Kidney (tissue), 14 donors: Measurements from ENCODE around the gene EPB41L5. TPM values are rescaled to one million over a fixed set of nuclear protein-coding genes. Genes with fewer than 3 reads are reported as not detected.

ENCODE experiments used
- DNase-seq, 5 donors: peaks; one replicate each; pipeline ENCODE4 v3.0.0-alpha.2; 2013 to 2020
- FAIRE-seq: peaks from 2 replicates; lab custom pipeline; 2012; peaks lifted over from hg19 to GRCh38; lab: Jason Lieb, UNC
- H3K27ac ChIP-seq, 2 donors: one replicate each; pipeline ENCODE4 v1.7.0; 2013; ENCODE audit warnings: low read depth in 2 of 2, low read length in 2 of 2, inconsistent platforms in 1 of 2
- H3K27me3 ChIP-seq: one replicate; pipeline ENCODE4 v1.7.1; 2013; ENCODE audit warnings: low read length, inconsistent platforms; ENCODE audit not compliant: control insufficient read depth, insufficient read depth
- H3K36me3 ChIP-seq, 3 donors: one replicate each; pipeline versions ENCODE4 v1.7.0 to v1.7.1; 2013; ENCODE audit warnings: low read length in 3 of 3, control low read depth in 1 of 3, inconsistent platforms in 1 of 3; ENCODE audit not compliant: insufficient read depth in 3 of 3, control insufficient read depth in 2 of 3
- H3K4me1 ChIP-seq, 3 donors: one replicate each; pipeline versions ENCODE4 v1.7.0 to v1.7.1; 2013; ENCODE audit warnings: low read length in 3 of 3, inconsistent platforms in 1 of 3, low read depth in 1 of 3; ENCODE audit not compliant: control insufficient read depth in 2 of 3, insufficient read depth in 2 of 3
- H3K4me3 ChIP-seq, 3 donors: one replicate each; pipeline versions ENCODE4 v1.7.0 to v1.8.1; 2013; ENCODE audit warnings: low read length in 3 of 3, control low read depth in 1 of 3, inconsistent platforms in 1 of 3
- H3K9ac ChIP-seq, 3 donors: one replicate each; pipeline versions ENCODE4 v1.7.0 to v1.7.1; 2013; ENCODE audit warnings: low read length in 3 of 3, control low read depth in 1 of 3, inconsistent platforms in 1 of 3
- H3K9me3 ChIP-seq, 3 donors: one replicate each; pipeline versions ENCODE4 v1.7.0 to v1.7.1; 2013; ENCODE audit warnings: low read length in 3 of 3, control low read depth in 1 of 3, inconsistent platforms in 1 of 3; ENCODE audit not compliant: control insufficient read depth in 2 of 3, insufficient read depth in 1 of 3
- intact Hi-C: fragments of 100-400 bp; cut with DNase I; formaldehyde crosslinking; loops from one replicate; pipeline ENCODE4 v1.11.1; 2022
- polyA plus RNA-seq: library from polyadenylated mRNA; stranded (reverse); fragments of 350-450 nt; fragmentation: Illumina TruSeq; extraction: RNeasy Lipid Tissue Mini Kit (QIAGEN cat#74804); gene quantifications from one replicate; pipeline ENCODE4 v1.2.3, GENCODE V29; 2014; ENCODE audit warnings: low read depth, low replicate concordance; ENCODE audit not compliant: insufficient read depth
- total RNA-seq: library from RNA; stranded (reverse); fragmentation: NEBNext Ultra II Directional; extraction: Animal tissue kit (Norgen Biotek cat#: 25700); gene quantifications from one replicate; pipeline ENCODE4 v1.2.1, GENCODE V29; 2021
- TF ChIP-seq, protein P1 (sequence below): IDR thresholded peaks from 3 replicates; pipeline ENCODE4 v1.5.1; 2012; ENCODE audit warnings: mild to moderate bottlenecking, moderate library complexity, borderline replicate concordance; ENCODE audit not compliant: insufficient read depth; ENCODE audit errors: extremely low read depth
- donor health status: control.
- donor health status: control.
- donor health status: control.
- donor health status: control.
- donor health status: control.
- donor health status: DM: yes; HTN: yes; CAD: no.
- donor health status: Normal renal cell carcinoma (clear cell type).

Gene EPB41L5
- total and polyA plus RNA-seq, 2 donors from 2014 or later, result 28.2 to 49.4 TPM

DNA sequence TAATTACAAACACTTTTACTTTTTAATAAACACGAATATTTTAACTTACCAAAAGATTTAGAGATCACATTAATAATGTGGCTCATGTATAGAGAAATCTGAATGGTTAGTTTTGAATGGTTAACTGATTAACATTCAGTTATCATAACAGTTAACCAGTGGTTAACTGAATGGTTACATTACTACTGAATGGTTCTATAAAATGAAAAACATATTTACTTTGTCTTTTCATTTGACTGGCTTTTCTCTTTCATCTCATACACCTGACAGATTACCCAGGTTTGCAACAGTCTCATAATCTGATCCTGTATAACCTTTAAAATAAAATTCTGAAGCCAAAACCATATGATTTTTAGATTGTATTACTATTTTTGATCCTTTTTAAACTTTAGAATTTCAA is 91.9 kb downstream of the EPB41L5 start:
- H3K36me3 ChIP-seq, result peaks cover 4 to 17% (median 6%) of the 10 kb centered on the region in 3 donors
- TF ChIP-seq, protein P1, sequence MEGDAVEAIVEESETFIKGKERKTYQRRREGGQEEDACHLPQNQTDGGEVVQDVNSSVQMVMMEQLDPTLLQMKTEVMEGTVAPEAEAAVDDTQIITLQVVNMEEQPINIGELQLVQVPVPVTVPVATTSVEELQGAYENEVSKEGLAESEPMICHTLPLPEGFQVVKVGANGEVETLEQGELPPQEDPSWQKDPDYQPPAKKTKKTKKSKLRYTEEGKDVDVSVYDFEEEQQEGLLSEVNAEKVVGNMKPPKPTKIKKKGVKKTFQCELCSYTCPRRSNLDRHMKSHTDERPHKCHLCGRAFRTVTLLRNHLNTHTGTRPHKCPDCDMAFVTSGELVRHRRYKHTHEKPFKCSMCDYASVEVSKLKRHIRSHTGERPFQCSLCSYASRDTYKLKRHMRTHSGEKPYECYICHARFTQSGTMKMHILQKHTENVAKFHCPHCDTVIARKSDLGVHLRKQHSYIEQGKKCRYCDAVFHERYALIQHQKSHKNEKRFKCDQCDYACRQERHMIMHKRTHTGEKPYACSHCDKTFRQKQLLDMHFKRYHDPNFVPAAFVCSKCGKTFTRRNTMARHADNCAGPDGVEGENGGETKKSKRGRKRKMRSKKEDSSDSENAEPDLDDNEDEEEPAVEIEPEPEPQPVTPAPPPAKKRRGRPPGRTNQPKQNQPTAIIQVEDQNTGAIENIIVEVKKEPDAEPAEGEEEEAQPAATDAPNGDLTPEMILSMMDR, result no peak
- DNase-seq (no peak), FAIRE-seq (no peak)
- no peaks in the 10 kb centered on the region for H3K4me1 ChIP-seq
- H3K27ac ChIP-seq, result no peak overlapping the region
- no peak overlapping the region for H3K9ac ChIP-seq
- H3K27me3 ChIP-seq, result no peaks in the 10 kb centered on the region
- H3K9me3 ChIP-seq, result no peaks in the 10 kb centered on the region
- no peak overlapping the region for H3K4me3 ChIP-seq
- intact Hi-C loops, result no loop called here

DNA sequence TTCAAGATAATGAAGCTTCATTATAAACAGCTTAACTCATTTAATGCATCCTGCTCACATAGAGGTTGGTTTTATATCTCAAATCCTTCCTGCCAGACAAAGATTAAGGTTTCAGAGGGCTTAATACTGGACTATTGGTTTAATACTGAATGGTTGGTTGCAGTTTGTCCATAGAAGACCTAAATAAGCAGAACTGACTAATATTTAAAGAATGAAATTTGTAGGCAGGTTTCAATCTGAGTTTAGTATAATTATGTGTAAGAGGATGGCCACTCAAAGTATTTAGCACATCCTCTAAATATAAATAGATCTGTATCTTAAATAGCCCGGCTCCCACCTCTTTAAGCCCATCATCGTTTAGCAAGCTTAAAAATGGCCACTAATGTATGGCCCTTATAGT is 92.5 kb downstream of the EPB41L5 start:
- H3K9ac ChIP-seq, result no peak overlapping the region
- H3K36me3 ChIP-seq, result peaks cover 4 to 14% (median 6%) of the 10 kb centered on the region in 3 donors
- TF ChIP-seq, protein P1, result no peak
- H3K4me1 ChIP-seq, result no peaks in the 10 kb centered on the region
- intact Hi-C loops, result no loop called here
- H3K27ac ChIP-seq, result no peak overlapping the region
- DNase-seq (no peak), FAIRE-seq (no peak)
- H3K9me3 ChIP-seq, result no peaks in the 10 kb centered on the region
- H3K4me3 ChIP-seq, result no peak overlapping the region
- H3K27me3 ChIP-seq, result no peaks in the 10 kb centered on the region

DNA sequence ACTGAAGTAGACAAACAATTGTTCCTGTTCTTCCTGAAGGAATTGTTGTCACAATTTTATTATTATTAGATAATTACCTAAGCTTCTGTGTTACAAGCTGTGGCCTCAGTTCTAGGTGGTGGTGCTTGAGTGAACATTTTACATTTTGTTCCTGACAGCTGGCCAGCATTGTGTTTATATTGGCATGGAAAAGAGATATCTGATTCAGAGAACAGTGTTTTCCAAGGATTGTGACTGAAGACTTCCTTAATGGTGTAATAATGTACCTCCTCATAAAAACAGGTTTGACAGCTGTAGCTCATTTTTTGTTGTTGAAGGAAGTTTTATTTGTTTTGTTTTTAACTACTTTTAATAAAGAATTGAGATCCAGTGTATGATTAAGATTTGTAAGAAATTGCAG is 95.2 kb downstream of the EPB41L5 start:
- Histone ChIP-seq H3K36me3 (peaks cover 4 to 8% (median 6%) of the 10 kb centered on the region in 3 donors), H3K9me3 (no peaks in the 10 kb centered on the region), H3K4me3 (no peak overlapping the region), H3K27ac (no peak overlapping the region), H3K4me1 (no peaks in the 10 kb centered on the region), H3K9ac (no peak overlapping the region), H3K27me3 (no peaks in the 10 kb centered on the region)
- peak; percentile 81 for FAIRE-seq
- TF ChIP-seq, protein P1, result no peak
- intact Hi-C loops, result no loop called here
- DNase-seq, result peak in 1 of 5 donors; percentile 56

DNA sequence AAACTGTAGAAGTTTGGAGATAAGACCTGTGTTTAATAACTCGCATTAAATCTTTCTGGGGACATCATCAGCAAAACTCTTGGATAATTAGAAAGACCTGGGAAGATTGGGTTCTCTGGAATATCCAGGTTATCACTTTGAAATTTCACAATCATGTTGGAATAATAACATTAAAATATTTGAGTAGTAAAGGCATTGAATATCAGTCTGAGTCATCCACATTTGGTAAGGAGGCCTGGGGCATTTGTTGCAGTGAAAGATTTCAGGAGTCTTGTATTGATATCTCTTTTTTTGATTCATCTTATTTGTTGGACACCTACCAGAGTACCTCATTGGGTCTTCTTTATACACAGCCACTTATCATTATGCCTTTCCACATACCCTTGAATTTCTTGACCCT is 95.9 kb downstream of the EPB41L5 start:
- H3K27me3 ChIP-seq, result no peaks in the 10 kb centered on the region
- no peak overlapping the region for H3K9ac ChIP-seq
- intact Hi-C loops, result no loop called here
- no peaks in the 10 kb centered on the region for H3K9me3 ChIP-seq
- FAIRE-seq, result no peak
- H3K27ac ChIP-seq, result no peak overlapping the region
- TF ChIP-seq, protein P1, result no peak
- H3K4me3 ChIP-seq, result no peak overlapping the region
- no peaks in the 10 kb centered on the region for H3K4me1 ChIP-seq
- H3K36me3 ChIP-seq, result peaks cover 4 to 7% (median 5%) of the 10 kb centered on the region in 3 donors
- no peak for DNase-seq
